ENCODE data around the gene PHC2.

PHC2 gene

DNA sequence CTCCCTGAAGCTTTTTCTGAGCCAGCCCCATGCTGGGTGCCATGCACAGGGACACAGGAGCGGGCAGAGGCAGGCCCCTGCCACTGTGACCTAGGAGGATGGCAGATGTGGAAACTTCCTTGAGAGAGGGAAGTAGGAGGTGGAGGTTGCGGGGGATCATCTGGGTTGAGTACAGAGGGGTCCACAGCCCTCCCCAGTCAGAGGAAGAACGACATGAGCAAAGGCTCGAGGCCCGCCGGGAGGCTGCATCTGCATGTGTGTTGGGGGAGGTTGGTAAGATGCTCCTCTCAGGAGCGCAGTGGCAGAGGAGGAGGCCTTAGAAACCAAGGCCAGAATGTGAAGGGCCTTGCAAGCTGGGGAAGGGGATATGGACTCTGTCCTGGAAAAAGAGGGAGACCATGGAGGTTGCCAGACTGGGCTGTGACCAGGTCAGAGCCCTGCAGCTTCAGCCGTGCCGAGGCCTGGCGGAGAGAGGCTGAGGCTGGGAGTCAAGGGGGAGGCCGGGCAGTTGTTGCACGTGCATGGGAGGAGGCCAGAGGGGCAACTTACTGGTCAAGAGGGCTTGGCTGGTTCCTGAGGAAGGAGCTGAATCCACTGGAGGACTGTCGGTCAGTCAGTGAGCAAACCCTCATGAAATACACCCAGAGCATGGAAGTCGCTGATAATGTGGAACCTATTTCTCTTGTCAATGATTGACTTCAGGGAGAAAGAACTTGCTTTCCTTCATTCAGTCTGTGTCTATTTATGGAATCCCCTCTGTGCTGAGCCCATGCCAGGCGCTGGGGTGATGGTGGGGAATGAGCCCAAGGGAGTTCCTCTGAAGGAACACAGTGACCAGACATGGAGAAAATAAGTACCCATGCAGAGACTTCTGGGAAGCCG is 141.7 kb downstream of the PHC2 start:
- CTCF ChIA-PET: interaction anchor here (0.9 to 1.3 kb wide), 3 partner anchors 8 to 16 kb away, joined by 3 to 4 read pairs (median 4); no protein-coding TSS in a partner anchor
- TF ChIP-seq, protein P1, sequence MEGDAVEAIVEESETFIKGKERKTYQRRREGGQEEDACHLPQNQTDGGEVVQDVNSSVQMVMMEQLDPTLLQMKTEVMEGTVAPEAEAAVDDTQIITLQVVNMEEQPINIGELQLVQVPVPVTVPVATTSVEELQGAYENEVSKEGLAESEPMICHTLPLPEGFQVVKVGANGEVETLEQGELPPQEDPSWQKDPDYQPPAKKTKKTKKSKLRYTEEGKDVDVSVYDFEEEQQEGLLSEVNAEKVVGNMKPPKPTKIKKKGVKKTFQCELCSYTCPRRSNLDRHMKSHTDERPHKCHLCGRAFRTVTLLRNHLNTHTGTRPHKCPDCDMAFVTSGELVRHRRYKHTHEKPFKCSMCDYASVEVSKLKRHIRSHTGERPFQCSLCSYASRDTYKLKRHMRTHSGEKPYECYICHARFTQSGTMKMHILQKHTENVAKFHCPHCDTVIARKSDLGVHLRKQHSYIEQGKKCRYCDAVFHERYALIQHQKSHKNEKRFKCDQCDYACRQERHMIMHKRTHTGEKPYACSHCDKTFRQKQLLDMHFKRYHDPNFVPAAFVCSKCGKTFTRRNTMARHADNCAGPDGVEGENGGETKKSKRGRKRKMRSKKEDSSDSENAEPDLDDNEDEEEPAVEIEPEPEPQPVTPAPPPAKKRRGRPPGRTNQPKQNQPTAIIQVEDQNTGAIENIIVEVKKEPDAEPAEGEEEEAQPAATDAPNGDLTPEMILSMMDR (IDR thresholded peaks at IDR 0.05; ENCODE audit: control extremely low read depth, extremely low read depth, low read depth, missing control alignments): no peak
- POLR2A ChIA-PET: no interaction called here

DNA sequence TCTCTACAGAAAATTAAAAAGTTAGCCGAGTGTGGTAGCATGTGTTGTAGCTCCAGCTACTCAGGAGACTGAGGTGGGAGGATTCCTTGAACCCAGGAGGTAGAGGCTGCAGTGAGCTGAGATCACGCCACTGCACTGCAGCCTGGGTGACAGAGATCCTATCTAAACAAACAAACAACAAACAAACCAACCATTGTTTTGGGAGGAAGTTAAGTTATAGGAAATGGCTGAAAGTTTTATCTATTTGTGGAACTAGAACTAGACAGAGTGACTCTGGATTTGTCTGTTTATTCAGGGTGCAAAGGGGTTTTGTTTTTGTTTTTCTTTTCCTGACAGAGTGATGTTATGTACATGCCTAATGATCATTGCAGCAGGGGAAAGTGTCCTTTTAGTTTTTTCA is 143.6 kb downstream of the PHC2 start:
- POLR2A ChIA-PET: no interaction called here
- TF ChIP-seq, protein P1 (IDR thresholded peaks at IDR 0.05; ENCODE audit: control extremely low read depth, extremely low read depth, low read depth, missing control alignments): no peak
- CTCF ChIA-PET: no interaction called here
- no peak for DNase-seq (ENCODE audit: extremely low spot score)

More for the DNA sequence above, 141.7 kb downstream of the PHC2 start:
- DNase-seq (ENCODE audit: extremely low spot score): no peak

DNA sequence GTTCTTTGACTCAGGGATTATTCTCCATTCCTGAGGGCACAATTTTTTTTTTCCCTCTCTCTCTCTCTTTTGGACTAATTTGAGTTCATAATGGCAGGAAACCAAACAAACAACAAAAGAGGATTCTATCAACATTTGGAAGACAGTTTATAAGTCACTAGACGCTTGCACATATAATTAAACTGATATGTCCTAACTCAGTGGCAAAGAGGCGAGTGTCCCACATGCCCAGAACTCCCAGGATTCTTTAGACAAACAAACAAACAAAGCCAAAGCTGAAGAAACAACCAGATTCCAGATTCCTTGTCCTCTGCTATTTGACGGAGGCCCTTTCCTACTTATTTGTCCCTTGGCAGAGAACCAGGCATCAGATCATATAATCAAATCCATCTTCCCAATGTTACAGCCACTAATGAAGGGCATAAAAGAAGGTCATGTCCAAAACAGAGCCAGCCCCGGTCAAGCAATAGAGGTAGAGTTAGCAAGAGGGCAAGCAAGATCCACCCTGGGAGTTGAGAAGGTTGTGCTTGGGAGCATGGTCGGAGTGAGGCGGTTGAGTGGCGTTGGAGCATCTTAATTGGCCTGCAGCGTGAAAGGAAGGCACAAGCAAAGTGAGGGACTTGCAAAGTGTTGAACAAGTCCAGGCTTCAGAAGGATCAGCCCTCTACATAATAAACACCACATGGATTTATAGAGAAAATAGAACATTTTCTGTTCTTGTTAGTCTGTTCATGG is 144.3 kb downstream of the PHC2 start:
- no peak for DNase-seq (ENCODE audit: extremely low spot score)
- TF ChIP-seq, protein P1 (IDR thresholded peaks at IDR 0.05; ENCODE audit: control extremely low read depth, extremely low read depth, low read depth, missing control alignments): no peak
- CTCF ChIA-PET: interaction anchor here (0.9 kb wide), 1 partner anchor 9 kb away, joined by 3 read pairs; no protein-coding TSS in a partner anchor
- POLR2A ChIA-PET: no interaction called here

DNA sequence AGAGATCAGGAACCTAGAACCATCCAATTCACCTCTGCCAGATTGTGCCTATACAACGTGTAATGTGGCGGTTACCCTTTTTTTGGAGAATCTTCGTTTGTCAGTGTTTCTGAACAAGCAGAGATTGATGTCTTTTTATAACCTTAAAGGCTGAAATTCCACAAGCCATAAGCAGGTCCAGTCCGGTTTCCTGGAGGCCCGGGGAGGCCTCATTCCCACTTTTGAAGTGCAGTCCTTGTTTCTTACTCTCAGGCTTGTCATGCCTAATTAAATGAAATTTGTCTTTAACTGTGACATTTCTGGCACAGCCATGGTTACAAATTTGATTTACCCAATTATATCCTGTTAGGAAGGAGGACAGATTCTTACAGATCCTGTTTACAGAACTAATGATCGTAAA is 146.8 kb downstream of the PHC2 start:
- ChIA-PET CTCF (interaction anchor here (2.2 kb wide), 1 partner anchor 11 kb away, joined by 11 read pairs; no protein-coding TSS in a partner anchor), POLR2A (no interaction called here)
- TF ChIP-seq, protein P1 (IDR thresholded peaks at IDR 0.05; ENCODE audit: control extremely low read depth, extremely low read depth, low read depth, missing control alignments): no peak
- DNase-seq (ENCODE audit: extremely low spot score): no peak

DNA sequence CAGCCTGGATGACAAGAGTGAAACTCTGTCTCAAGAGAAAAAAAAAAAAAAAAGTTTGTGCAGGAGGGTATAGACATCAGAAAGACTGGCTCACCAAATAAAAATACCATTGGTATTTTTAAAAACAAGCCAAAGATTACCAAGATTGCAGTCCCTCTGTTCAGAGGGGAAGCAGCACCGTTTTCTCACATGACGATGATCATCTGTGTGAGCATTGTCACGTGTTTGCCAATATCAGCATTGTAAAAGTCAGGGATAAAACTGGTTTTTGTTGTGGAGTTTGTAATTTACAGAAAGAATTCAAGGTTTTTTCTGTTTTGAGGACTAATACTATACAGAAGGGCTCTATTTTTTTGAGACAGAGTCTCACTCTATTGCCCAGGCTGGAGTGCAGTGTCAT is 148.1 kb downstream of the PHC2 start:
- DNase-seq (ENCODE audit: extremely low spot score): no peak
- ChIA-PET POLR2A (no interaction called here), CTCF (interaction anchor here (3.4 kb wide), 1 partner anchor 12 kb away, joined by 17 read pairs; no protein-coding TSS in a partner anchor)
- TF ChIP-seq, protein P1 (IDR thresholded peaks at IDR 0.05; ENCODE audit: control extremely low read depth, extremely low read depth, low read depth, missing control alignments): no peak

DNA sequence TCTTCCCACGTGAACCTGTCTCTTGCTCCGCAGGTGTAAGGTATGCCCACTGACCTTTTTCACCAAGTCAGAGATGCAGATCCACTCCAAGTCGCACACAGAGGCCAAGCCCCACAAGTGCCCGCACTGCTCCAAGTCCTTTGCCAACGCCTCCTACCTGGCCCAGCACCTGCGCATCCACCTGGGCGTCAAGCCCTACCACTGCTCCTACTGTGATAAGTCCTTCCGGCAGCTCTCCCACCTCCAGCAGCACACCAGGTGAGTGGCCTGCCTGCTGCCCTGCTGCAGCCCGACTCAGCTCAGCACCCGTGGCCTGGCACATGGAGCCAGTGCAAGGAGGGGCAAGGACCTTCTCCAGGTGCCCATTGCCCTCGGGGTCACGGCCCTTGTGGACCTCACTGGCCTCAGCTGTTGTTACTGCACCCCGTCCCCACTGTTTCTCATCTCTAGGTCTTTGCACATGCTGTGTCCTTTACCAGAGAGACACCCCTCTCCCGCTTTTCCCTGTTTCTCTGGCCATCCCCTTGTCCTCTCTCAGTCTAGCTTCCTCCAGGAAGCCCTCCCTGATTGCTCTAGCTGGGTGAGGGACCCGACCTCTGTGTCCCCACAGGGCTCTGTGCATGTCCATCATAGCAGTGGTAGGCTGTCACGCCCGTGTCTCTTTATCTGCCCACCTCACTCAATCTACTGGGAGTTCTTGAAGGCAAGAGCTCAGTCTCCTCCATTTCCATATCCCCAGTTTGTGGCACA is 149.2 kb downstream of the PHC2 start:
- ChIA-PET CTCF (interaction anchor here (3.4 kb wide), 1 partner anchor 13 kb away, joined by 17 read pairs; no protein-coding TSS in a partner anchor), POLR2A (no interaction called here)
- TF ChIP-seq, protein P1 (IDR thresholded peaks at IDR 0.05; ENCODE audit: control extremely low read depth, extremely low read depth, low read depth, missing control alignments): no peak
- no peak for DNase-seq (ENCODE audit: extremely low spot score)
